PFSK-1 (cell line): ENCODE measurements around the gene UNC5C.

Experiments used
- FOXP2 ChIP-seq: optimal IDR thresholded peaks from 2 replicates; pipeline ENCODE3; 2011; ENCODE audit warnings: borderline replicate concordance, control low read depth, inconsistent platforms; ENCODE audit not compliant: insufficient read depth; ENCODE audit errors: extremely low read length, extremely low read depth
- POLR2AphosphoS5 ChIP-seq: IDR thresholded peaks from 2 replicates; pipeline ENCODE4 v1.6.1; 2012; ENCODE audit warnings: low read depth, mild to moderate bottlenecking, control low read depth, low read length, moderate library complexity
- REST ChIP-seq, 2 experiments: IDR thresholded peaks; 2 replicates each; pipeline versions ENCODE4 v1.6.1 to v1.8.0; 2011 to 2012; ENCODE audit warnings: low read depth in 2 of 2, low read length in 2 of 2, control low read depth in 1 of 2, inconsistent platforms in 1 of 2, mild to moderate bottlenecking in 1 of 2, moderate library complexity in 1 of 2; ENCODE audit not compliant: insufficient read depth in 1 of 2
- SIN3A ChIP-seq: IDR thresholded peaks from 2 replicates; pipeline ENCODE4 v1.6.1; 2012; ENCODE audit warnings: mild to moderate bottlenecking, low read length, moderate library complexity, borderline replicate concordance; ENCODE audit not compliant: insufficient read depth
- TAF1 ChIP-seq: IDR thresholded peaks from 2 replicates; pipeline ENCODE4 v1.6.1; 2012; ENCODE audit warnings: low read length, control low read depth, borderline replicate concordance; ENCODE audit not compliant: insufficient read depth

The UNC5C gene

GRCh38 chr4:95371476-95372224 lies 177.1 kb downstream of the UNC5C start:
- TF ChIP-seq TAF1, result no peak
- TF ChIP-seq POLR2AphosphoS5, result no peak
- no peak for TF ChIP-seq FOXP2
- TF ChIP-seq SIN3A, result no peak
- no peak for TF ChIP-seq REST (IDR thresholded peaks at IDR 0.05; ENCODE audit: insufficient read depth in 1 of 2, low read depth in 2 of 2, low read length in 2 of 2)

- TF ChIP-seq POLR2AphosphoS5, result no peak
These were observed 180.9 kb downstream of the UNC5C start for GRCh38 chr4:95367824-95368223.

- TF ChIP-seq FOXP2 (no peak), TAF1 (no peak), POLR2AphosphoS5 (no peak)
These were observed 184.8 kb downstream of the UNC5C start for GRCh38 chr4:95363966-95364365.

GRCh38 chr4:95363559-95363925 lies 185.2 kb downstream of the UNC5C start:
- TF ChIP-seq POLR2AphosphoS5 (no peak), SIN3A (no peak), TAF1 (no peak), FOXP2 (no peak), REST (IDR thresholded peaks at IDR 0.05; ENCODE audit: insufficient read depth in 1 of 2, low read depth in 2 of 2, low read length in 2 of 2) (no peak)

GRCh38 chr4:95362906-95363558 lies 185.7 kb downstream of the UNC5C start:
- TF ChIP-seq POLR2AphosphoS5, result no peak
- TF ChIP-seq FOXP2, result no peak
- no peak for TF ChIP-seq REST (IDR thresholded peaks at IDR 0.05; ENCODE audit: insufficient read depth in 1 of 2, low read depth in 2 of 2, low read length in 2 of 2)
- no peak for TF ChIP-seq TAF1
- no peak; the same call in 1 of the 2 replicates for TF ChIP-seq SIN3A

GRCh38 chr4:95362066-95362465 lies 186.7 kb downstream of the UNC5C start:
- TF ChIP-seq REST (IDR thresholded peaks at IDR 0.05; ENCODE audit: insufficient read depth in 1 of 2, low read depth in 2 of 2, low read length in 2 of 2) (no peak), SIN3A (no peak), POLR2AphosphoS5 (no peak), FOXP2 (no peak), TAF1 (no peak)
